Activated CD4-positive, alpha-beta T cell treated with anti-CD3 and anti-CD28 coated beads for 1 hour (primary cell): ENCODE results near the gene CTNNA3.
"Not testable (repeated sequence)": the region's sequence is repeated elsewhere in the genome, so short reads cannot be mapped to it uniquely, and the experiment has no call there.

ENCODE experiments used
- DNase-seq: peaks from one replicate; pipeline ENCODE4 v3.0.0-alpha.2; 2020

The CTNNA3 gene

DNA sequence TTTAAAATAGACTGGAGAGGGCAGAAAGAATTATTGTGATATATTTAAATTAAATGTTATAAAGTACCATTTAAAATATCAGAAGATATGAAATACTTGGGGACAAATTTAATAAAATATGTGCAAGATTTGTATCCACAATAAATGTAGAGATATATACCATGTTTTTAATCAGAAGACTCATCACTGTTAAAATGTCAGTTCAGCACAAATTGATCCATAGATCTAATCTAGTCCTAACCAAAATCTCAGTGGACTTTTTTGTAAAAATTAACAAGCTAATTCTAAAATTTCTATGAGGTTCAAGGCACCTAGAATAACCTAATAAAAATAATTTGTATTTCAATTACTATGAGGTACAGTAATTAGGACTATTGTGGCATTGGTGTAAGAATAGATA is 96.4 kb downstream of the CTNNA3 start:
- no peak for DNase-seq

DNA sequence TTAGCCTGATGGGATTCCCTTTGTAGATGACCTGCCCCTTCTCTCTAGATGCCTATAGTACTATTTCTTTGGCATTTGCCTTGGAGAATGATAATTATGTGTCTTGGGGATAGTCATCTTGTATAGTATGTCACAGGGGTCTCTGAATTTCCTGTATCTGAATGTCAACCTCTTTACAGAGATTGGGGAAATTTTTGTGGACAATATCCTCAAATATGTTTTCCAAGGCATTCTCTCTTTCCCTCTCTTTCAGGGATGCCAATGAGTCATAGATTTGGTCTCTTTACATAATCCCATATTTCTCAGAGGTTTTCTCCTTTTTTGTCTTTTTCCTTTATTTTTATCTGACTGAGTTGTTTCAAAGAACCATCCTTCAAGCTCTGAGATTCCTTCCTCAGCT is 99.4 kb downstream of the CTNNA3 start:
- DNase-seq = no peak

DNA sequence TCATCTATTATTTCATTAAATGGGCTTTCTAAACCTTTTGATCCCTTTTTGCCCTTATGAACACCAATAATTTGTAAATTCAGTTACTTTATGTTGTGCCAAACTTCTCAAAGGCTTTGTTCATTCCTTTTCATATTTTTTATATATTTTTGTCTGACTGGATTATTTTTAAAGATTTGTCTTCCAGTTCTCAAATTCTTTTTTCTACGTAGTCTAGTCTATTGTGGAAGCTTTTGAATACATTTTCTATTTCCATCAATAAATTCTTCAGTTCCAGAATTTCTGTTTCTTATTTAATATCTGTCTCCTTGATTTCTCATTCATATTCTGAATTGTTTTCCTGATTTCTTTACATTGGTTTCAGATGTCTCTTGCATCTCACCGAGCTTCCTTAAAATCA is 108.2 kb downstream of the CTNNA3 start:
- no peak for DNase-seq

DNA sequence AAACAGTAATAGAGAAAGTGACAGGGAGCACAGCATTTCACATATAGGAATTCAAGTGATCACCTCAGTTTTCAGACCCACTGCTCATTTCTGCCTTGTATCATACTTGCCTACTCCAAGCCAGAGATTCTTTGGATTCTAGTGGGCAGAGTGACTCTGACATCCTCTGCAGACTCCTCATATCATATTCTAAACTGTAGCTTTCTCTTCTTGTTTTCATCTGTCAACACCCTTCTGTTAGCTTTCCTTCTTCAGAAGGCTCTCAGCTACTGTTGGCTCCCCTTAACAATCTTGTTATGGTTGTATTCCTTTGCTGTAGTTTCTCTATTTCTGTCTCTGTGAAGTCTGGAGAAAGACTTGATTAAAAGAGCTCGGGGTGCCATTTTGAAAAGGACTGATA is 120.5 kb downstream of the CTNNA3 start:
- no peak for DNase-seq

DNA sequence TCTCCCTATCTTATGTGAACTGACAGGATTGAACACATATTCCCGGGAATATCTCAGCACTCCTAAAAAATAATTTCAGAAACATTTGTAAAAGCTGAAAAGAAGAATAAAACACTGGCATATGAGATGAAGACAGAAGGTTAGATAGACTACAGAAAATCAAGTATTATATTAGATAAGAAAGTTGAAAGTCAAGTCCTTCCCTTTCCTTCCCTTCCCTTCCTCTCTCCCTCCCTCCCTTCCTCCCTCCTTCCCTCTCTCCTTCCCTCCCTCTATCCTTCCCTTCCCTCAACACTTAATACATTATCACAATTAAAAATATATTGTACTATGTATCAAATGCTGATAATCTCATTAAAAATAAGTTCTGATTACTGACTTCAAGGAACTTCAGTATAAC is 122.5 kb downstream of the CTNNA3 start:
- DNase-seq = no peak

DNA sequence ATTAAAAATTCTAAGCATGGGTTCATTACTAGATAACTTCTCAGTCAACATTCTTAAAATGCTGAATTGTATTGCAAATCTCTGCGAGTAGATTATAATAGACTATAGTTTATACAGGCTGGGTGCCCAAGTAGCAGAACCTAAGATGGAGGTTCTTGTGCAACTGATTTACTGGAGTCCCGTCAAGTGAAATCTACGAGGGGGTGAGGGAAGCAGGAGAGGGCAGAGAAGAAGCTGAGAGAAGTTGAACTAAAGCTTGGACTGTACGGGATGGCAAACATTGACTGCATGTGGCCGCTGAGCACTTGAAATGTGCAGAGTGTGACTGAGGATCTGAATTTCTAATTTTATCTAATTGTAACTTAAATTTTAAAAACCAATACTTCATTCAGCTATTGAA is 124.5 kb downstream of the CTNNA3 start:
- no peak for DNase-seq

DNA sequence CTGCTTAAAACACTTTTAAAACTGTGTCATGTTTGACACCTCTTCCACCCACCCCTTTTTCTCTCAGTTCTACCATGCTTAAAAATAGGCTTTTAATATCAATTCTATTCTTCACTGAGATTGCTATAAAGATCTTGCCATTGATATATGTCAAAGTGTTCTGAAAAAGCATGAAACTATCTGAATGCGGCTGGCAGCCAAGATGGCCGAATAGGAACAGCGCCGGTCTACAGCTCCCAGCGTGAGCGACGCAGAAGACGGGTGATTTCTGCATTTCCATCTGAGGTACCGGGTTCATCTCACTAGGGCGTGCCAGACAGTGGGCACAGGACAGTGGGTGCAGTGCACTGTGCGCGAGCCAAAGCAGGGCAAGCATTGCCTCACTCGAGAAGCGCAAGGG is 137.7 kb downstream of the CTNNA3 start:
- not testable (repeated sequence) for DNase-seq

DNA sequence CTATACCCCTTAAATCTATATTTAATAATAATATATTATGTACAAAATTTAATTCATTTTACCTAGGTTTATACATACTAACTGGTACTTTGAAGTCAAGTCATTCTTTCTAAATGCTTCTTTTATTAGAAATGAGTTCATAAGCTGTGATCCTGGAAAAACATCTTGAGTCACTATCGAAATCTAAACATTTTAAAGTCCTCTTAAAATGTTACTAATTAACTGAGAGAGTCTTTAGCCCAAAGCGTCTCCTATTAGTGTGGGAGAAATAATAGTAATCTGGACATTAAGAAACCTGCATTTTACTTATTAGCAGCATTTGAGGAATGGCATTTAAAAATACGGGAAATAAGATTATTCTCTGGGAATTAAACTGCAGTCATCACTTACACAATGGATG is 142.7 kb downstream of the CTNNA3 start:
- no peak for DNase-seq

DNA sequence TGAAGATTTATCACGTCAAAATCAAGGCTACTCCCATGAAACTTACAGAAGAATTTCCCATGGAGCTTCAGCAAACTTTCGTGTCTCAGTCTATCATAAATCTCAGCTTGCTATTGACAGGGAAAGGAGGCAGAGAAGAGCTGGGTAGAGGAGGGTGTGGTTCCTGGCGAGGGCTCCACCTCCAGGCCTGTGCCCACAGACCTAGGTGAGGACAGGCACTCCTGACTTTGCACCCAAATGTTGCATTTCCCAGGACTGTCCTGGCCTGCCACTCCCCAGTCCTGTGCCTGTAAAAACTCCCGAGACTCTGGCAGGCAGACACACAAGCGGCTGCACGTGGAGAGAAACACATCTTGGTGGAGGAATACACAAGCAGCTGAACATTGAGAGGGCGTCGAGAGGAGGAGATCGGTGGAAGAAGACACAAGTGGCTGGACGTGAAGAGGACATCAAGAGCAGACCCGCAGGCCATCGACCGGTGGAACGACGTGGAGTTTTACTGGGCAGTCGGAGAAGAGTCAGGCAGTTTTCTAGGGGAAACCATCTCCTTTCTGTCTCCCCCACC is 145.1 kb downstream of the CTNNA3 start:
- DNase-seq = no peak

DNA sequence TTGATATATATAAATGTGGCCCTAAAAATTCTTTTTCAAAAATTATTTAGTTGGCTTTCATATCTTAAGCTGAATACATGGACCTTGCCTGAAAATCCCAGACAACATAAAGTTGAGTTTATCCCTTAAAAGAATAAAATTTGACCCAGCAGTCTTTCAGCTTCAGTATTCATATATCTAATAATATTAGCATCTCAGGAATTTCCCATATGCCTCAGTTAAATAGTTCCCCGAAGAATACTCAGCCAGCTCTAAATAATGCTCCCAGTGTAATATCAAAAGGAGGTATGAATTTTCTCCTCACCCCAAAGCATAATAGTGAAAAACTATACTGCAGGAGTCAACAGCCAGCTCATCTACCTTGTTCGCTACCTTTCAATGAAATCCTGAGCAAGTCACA is 145.9 kb downstream of the CTNNA3 start:
- no peak for DNase-seq

DNA sequence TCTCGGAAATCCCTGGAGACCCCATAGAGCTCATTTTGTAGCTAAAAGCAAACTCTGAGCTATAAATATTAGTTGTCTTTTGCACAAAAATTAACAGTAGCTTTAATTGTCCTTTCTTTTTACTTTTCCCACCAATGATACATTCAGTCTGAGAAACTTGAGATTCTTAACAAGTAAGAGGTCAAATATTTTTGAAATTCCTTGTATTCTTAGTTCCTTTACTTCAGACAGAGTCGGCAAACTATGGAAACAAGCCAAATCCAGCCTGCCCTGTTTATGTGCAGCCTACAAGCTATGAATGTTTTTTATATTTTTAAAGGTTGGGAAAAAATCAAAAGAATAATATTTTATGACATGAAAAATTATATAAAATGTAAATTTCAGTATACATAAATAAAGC is 146.6 kb downstream of the CTNNA3 start:
- DNase-seq = no peak

DNA sequence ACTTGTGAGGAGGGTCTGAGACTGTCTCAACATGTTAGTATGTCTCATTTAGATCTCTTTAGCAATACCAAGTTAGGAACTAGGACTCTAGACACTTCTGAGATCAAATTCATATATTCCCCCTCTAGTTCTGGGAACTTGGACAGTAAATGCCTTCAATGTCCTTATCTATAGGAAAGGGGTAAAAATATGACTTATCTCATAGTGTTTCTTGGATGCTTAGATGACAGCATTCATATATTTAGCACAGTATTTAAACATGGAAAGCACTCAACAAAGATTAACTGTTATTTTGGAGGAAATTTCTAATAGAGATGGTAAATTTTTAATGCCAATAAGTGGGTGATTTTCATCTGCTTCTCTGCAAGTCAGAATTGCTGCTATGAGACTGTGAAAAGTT is 154.6 kb downstream of the CTNNA3 start:
- no peak for DNase-seq

DNA sequence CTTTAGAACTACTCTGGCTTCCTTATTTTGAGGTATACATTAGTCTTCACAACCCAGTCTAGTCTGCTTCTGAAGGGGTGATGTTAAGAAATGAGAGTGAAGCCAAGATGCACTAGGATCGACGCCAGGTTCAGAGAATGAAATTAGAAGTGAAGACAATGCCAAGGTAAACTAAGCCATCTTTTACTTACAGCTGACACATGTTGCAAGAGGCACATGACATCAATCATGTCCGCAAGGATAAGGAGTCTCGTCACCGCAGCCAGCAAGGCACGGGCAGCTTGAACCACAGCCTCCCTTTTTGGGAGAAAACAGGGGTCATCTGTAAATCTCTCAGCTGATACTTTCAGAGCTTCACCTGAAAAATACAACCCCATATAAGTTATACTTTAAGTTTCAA is 156.7 kb downstream of the CTNNA3 start:
- no peak for DNase-seq

DNA sequence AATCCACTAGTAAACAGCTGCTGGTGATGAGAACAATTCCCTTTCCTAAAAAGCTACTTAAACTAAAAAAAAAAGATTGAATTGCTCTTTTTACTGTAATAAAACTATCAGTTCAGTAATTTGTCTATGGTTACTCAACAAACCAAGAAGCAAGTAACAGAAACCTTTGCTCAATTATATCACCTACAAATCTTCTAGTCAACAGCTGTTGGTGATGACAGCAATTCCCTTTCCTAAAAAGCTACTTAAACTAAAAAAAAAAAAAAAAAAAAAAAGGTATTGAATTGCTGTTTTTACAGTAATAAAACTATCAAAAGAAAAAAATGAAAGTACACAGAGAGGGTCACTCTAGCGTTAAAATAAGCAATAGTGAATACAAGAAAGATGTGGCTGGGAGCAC is 158.1 kb downstream of the CTNNA3 start:
- DNase-seq = no peak

DNA sequence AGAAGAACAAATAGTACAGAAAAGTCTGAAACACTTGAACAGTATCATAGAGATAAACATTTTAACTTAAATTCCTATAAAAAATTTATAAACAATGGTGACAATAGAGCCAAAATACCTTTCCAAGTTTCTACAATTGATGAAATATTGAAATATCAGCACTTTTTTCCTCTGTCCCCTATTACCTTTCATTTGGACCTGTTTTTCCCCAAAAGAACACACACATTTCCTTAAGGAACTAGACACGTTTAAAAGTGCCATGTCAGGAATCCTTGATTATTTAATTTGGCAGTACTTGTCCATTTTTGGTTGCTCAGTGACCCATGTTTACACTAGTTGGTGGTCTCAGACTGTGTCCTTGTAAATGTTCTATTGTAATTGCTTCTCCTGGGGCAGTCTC is 162.6 kb downstream of the CTNNA3 start:
- DNase-seq = no peak

DNA sequence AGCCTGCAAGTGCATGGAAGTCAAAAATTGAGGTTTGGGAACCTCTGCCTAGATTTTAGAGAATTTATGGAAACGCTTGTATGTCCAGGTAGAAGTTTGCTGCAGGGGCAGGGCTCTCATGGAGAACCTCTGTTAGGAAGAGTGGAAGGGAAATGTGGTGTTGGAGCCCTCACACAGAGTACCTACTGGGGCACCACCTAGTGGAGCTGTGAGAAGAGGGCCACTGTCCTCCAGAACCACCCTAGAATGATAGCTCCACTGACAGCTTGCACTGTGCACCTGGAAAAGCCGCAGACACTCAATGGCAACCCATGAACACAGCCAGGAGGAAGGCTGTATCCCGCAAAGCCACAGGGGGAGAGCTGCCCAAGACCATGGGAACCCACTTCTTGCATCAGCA is 165.0 kb downstream of the CTNNA3 start:
- DNase-seq = not testable (repeated sequence)

DNA sequence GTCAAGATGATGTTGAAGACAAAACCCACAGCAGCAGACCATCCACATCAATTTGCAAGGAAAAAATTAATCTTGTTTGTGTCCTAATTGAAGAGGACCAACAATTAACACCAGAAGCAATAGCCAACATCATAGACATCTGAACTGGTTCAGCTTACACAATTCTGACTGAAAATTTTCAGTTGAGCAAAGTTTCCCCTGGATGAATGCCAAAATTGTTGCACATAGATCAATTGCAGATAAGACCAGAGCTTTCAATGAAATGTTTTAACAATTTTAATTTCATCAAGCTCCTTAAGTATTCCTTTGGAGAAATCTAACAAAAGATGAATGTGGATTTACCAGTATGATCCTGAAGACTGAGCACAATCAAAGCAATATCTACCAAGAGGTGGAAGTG is 168.6 kb downstream of the CTNNA3 start:
- DNase-seq = no peak

DNA sequence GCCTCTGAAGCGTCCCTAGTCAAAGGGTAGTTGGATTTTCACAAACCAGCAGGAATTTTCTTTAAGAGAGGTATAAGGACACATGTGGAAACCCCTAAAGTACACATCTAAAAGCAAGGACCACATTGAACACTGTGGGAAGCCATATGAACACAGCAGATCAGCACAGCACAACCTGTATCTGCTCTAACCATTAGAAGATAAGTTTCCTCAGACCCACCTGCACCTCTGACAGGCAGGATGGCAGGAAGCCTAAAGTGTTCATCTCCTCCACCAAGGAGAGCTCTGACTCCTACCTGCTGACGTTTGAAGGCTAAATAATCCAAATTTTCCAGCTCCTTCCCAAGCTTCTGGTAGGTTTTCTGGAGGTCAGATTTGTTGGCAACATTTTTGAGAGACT is 174.4 kb downstream of the CTNNA3 start:
- DNase-seq = no peak

DNA sequence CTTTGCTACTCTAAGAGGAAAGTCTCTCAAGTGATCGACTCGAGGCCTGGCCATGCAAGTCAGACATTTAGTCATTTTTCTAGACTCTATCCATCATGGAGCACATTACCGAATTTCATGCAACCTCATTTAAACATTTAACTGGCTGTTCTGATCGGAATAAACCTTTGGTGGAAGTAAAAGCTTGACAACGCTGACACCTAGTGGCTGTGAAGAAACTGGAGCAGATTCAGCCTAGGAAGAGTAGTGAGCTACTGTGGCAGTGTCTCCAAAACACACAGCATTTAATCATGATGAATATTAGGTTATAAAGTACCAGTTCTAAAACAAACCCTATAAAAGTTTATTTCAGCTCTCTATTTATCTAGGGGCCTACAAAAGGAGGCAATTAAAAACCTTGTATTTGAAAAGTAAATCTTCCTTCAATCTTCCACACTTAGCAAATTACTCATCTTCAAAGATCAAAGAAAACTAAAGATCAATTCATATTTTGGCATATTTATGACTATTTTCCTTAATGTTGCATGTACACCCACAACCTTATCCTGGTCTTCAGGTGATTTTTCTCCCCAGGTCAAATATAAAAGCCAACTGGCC is 175.0 kb downstream of the CTNNA3 start:
- no peak for DNase-seq

DNA sequence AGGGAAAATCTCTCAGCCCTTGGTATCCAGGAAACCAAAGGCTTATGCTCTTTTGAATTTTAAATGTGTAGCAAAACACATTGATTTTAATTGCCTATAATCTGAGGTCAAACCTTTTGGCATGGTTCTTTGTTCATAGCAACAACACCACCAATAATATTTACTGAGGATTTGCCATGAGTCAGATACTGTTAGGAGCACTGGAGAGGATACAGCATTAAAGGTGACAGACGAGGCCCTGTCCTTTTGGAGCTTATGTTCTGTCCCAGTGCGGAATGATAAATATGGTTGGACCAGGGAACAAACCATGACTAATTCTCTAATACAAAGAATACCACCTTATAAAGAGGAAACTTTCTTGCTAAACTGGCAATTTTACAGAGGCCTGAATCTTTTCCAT is 176.6 kb downstream of the CTNNA3 start:
- DNase-seq = no peak

DNA sequence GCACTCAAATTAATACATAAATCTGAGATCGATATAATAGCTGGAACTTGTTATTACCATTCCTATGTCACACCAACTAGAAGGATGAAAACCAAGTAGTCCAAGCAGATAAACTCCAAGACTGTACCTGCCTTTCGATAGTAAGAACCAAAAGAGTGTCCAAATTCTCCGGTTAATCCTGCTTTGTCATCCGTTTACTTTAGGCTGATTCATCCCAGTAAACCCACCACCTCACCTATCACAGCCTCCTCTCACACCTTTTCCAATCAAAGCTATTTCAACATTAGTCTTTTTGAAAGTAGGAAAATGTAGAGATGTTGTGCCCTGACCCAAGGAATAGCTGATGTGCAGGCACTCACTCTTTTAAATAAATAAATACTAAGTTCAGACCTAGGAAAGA is 177.2 kb downstream of the CTNNA3 start:
- DNase-seq = no peak

DNA sequence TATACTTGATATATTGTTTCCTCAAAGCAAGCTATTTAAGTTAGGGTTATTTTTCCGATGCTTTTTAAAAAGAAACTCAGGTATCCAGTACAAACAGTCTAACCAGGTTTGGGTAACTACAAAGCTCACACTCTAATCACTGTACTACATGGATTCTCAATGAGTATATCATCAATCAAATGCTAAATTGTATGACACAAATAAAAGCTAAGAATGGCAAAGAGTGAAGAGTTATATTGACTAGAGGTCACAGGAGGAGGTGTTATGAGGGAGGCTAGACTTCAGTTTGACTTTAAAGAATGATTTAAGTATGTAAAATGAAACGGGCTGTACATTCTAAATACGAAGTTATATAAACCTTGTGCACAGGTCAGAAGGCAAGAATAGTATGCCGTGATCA is 178.0 kb downstream of the CTNNA3 start:
- no peak for DNase-seq

DNA sequence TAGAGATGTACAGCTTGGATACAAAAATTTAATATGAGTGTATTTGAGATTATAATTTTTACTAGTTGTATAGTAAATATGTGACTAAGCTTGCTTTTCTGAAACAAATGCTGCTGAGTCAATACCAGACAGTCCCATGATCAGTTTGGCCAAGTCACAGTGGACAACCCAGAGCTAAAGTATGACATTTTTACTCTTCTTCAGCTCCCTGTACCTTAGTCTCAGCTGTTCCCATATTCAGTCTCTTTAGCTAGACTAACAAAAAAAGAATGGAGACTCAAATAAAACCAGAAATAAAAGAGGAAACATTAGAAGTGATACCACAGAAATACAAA is 189.3 kb downstream of the CTNNA3 start:
- DNase-seq = no peak

DNA sequence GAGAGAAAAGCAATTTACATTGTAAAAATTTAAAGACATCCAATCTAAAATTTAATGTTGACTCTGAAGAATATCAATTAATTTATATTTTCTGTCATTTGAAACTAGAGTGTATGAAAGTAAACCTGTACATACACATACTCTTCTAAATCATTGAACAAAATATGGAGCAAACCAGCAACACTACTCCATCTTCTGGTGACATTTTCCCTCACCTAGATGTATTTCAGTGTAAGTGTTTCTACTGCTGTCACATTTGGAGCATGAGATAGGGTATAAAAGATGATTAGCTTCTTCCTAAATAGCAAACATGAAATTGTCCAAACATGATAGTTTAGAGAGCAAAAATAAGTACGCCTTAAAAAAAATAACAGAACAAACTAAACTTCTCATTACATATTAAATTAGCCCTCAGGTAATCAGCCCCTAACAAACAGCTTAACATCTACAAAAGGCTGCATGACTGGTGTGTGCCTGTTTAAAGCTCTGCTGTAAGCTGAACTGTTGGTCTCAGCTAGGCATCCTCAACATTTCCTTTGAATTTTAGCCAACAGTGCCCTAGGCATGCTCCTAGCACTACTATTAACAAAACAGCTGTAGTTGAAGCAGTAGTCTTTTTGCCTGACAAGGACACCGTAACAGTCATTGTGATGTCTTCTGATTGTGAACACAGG is 189.8 kb downstream of the CTNNA3 start:
- DNase-seq = no peak
